Keratinocyte (primary cell): Measurements from ENCODE around the gene SNX19. TPM values are rescaled to one million over a fixed set of nuclear protein-coding genes. Genes with fewer than 3 reads are reported as not detected.

Experiments used
- DNase-seq: peaks from one replicate; pipeline ENCODE4 v3.0.0-alpha.2; 2011; ENCODE audit warnings: low read depth, missing footprints, low spot score
- FAIRE-seq: peaks from 2 replicates; lab custom pipeline; 2011; peaks lifted over from hg19 to GRCh38; lab: Jason Lieb, UNC
- H2AFZ ChIP-seq: 2 replicates; pipeline ENCODE4 v1.6.0; 2012; ENCODE audit warnings: low read length, control low read depth, inconsistent platforms; ENCODE audit not compliant: control insufficient read depth
- H3K27ac ChIP-seq: 2 replicates; pipeline ENCODE4 v1.5.1; 2011; ENCODE audit warnings: low read length; ENCODE audit not compliant: control insufficient read depth, insufficient read depth
- H3K27me3 ChIP-seq: 3 replicates; pipeline ENCODE4 v1.6.0; 2011; ENCODE audit warnings: low read length; ENCODE audit not compliant: control insufficient read depth, insufficient read depth; ENCODE audit errors: extremely low read depth
- H3K36me3 ChIP-seq, 2 experiments: 2 replicates in 1 of 2; 3 replicates in 1 of 2; pipeline ENCODE4 v1.5.1; 2011; ENCODE audit warnings: low read length in 2 of 2, mild to moderate bottlenecking in 1 of 2; ENCODE audit not compliant: control insufficient read depth in 2 of 2, insufficient read depth in 2 of 2; ENCODE audit errors: extremely low read depth in 1 of 2
- H3K4me1 ChIP-seq: 3 replicates; pipeline ENCODE4 v1.5.1; 2011; ENCODE audit warnings: low read length; ENCODE audit not compliant: control insufficient read depth, insufficient read depth; ENCODE audit errors: extremely low read depth
- H3K4me2 ChIP-seq: 3 replicates; pipeline ENCODE4 v1.6.0; 2011; ENCODE audit warnings: low read depth, low read length; ENCODE audit not compliant: control insufficient read depth, insufficient read depth; ENCODE audit errors: extremely low read depth
- H3K4me3 ChIP-seq, 3 experiments: fragments of 200-600 bp in 1 of 3; sonication (generic) in 1 of 3; 2 replicates in 2 of 3; 3 replicates in 1 of 3; pipeline ENCODE4 v1.5.1; 2011 to 2016; ENCODE audit warnings: low read length in 3 of 3, mild to moderate bottlenecking in 3 of 3, control low read depth in 2 of 3, inconsistent platforms in 1 of 3, low read depth in 1 of 3, mixed read lengths in 1 of 3, mixed run types in 1 of 3, moderate library complexity in 1 of 3; ENCODE audit not compliant: control insufficient read depth in 2 of 3, insufficient read depth in 2 of 3; ENCODE audit errors: extremely low read depth in 1 of 3
- H3K79me2 ChIP-seq: 2 replicates; pipeline ENCODE4 v1.6.0; 2012; ENCODE audit warnings: low read length; ENCODE audit not compliant: control insufficient read depth, insufficient read depth
- H3K9ac ChIP-seq: 3 replicates; pipeline ENCODE4 v1.6.0; 2011; ENCODE audit warnings: low read length; ENCODE audit not compliant: control insufficient read depth, insufficient read depth; ENCODE audit errors: extremely low read depth
- H3K9me1 ChIP-seq: 3 replicates; pipeline ENCODE4 v1.6.0; 2011; ENCODE audit warnings: low read length; ENCODE audit not compliant: control insufficient read depth, insufficient read depth; ENCODE audit errors: extremely low read depth
- H3K9me3 ChIP-seq: 2 replicates; pipeline ENCODE4 v1.5.1; 2012; ENCODE audit warnings: low read depth, low read length; ENCODE audit not compliant: control insufficient read depth
- H4K20me1 ChIP-seq: 3 replicates; pipeline ENCODE4 v1.6.0; 2011; ENCODE audit warnings: low read length; ENCODE audit not compliant: control insufficient read depth, insufficient read depth; ENCODE audit errors: extremely low read depth
- CTCF ChIP-seq, 3 experiments: IDR thresholded peaks in 1 of 3; conservative IDR thresholded peaks in 1 of 3; optimal IDR thresholded peaks in 1 of 3; 2 replicates in 2 of 3; 3 replicates in 1 of 3; pipeline versions ENCODE3 to v1.5.1; 2011; ENCODE audit warnings: low read length in 3 of 3, mild to moderate bottlenecking in 3 of 3, moderate library complexity in 2 of 3, control low read depth in 1 of 3, inconsistent platforms in 1 of 3; ENCODE audit not compliant: insufficient read depth in 2 of 3; ENCODE audit errors: extremely low read depth in 1 of 3
- EZH2 ChIP-seq: IDR thresholded peaks from one replicate; pipeline ENCODE4 v1.6.1; 2012; ENCODE audit warnings: inconsistent platforms, mild to moderate bottlenecking, low read length, moderate library complexity
- dilution Hi-C: fragments of 300-500 bp; cut with MboI; formaldehyde crosslinking; loops from one replicate; pipeline ENCODE4 v1.7.0; 2020; ENCODE audit warnings: low sequenced_read_pairs; ENCODE audit not compliant: extremely low pct_ligation_motif_present
- polyA plus RNA-seq, 5 experiments: library from polyadenylated mRNA; depleted of rRNA in 3 of 5; stranded (reverse) in 3 of 5; stranded (forward) in 1 of 5; unstranded in 1 of 5; fragments of >200 nt; gene quantifications; 1 replicate in 1 of 5; 2 replicates in 3 of 5; 3 replicates in 1 of 5; pipeline versions ENCODE4 v1.2.1 to v1.2.3, GENCODE V29; 2011 to 2012; ENCODE audit warnings: missing spikeins in 2 of 5, low read depth in 1 of 5, low replicate concordance in 1 of 5

Gene SNX19
- polyA plus RNA-seq, 1 donor (not counting 4 experiments of a cell fraction or from before 2014, with no cell fraction given), result 29.1 TPM

GRCh38 chr11:130881475-130882137 is 34.7 kb downstream of the SNX19 start:
- H3K9ac ChIP-seq, result no peak overlapping the region
- peaks cover 7% of the 10 kb centered on the region for H3K4me1 ChIP-seq
- H3K9me3 ChIP-seq, result no peaks in the 10 kb centered on the region
- H4K20me1 ChIP-seq, result no peaks in the 10 kb centered on the region
- H3K4me3 ChIP-seq, result no peak overlapping the region
- H3K4me2 ChIP-seq, result no peak overlapping the region
- DNase-seq (no peak), FAIRE-seq (no peak)
- dilution Hi-C loops, result no loop called here
- peaks cover 3% of the 10 kb centered on the region for H3K9me1 ChIP-seq
- peaks cover 29 to 38% of the 10 kb centered on the region in 2 experiments for H3K36me3 ChIP-seq
- no peaks in the 10 kb centered on the region for H3K27me3 ChIP-seq
- no peak overlapping the region for H2AFZ ChIP-seq
- no peak overlapping the region for H3K27ac ChIP-seq
- no peaks in the 10 kb centered on the region for H3K79me2 ChIP-seq
- TF ChIP-seq EZH2 (no peak), CTCF (optimal IDR thresholded peaks at IDR 0.05 in 1 of 3, IDR thresholded peaks at IDR 0.05 in 1 of 3, conservative IDR thresholded peaks at IDR 0.05 in 1 of 3; ENCODE audit: extremely low read depth in 1 of 3, insufficient read depth in 2 of 3, low read length in 3 of 3) (no peak)

- H3K9me3 ChIP-seq, result no peaks in the 10 kb centered on the region
- no peak for FAIRE-seq
- H4K20me1 ChIP-seq, result no peaks in the 10 kb centered on the region
- TF ChIP-seq CTCF (optimal IDR thresholded peaks at IDR 0.05 in 1 of 3, IDR thresholded peaks at IDR 0.05 in 1 of 3, conservative IDR thresholded peaks at IDR 0.05 in 1 of 3; ENCODE audit: extremely low read depth in 1 of 3, insufficient read depth in 2 of 3, low read length in 3 of 3) (no peak), EZH2 (no peak)
- H3K27me3 ChIP-seq, result no peaks in the 10 kb centered on the region
- H3K9ac ChIP-seq, result no peak overlapping the region
- H3K27ac ChIP-seq, result no peak overlapping the region
- dilution Hi-C loops, result no loop called here
- no peaks in the 10 kb centered on the region for H3K79me2 ChIP-seq
- peaks cover 9% of the 10 kb centered on the region for H3K4me1 ChIP-seq
- H3K9me1 ChIP-seq, result no peaks in the 10 kb centered on the region
- no peak for DNase-seq
- H2AFZ ChIP-seq, result no peak overlapping the region
- peaks cover 28 to 35% of the 10 kb centered on the region in 2 experiments for H3K36me3 ChIP-seq
- H3K4me3 ChIP-seq, result no peak overlapping the region
- no peak overlapping the region for H3K4me2 ChIP-seq
Observed at GRCh38 chr11:130879836-130880235, 36.4 kb downstream of the SNX19 start.
